ENCODE results near the gene AOAH. TPM values are rescaled to one million over a fixed set of nuclear protein-coding genes. Genes with fewer than 3 reads are reported as not detected.
"Not testable (repeated sequence)": the region's sequence is repeated elsewhere in the genome, so short reads cannot be mapped to it uniquely, and the experiment has no call there.

Gene AOAH
- total RNA-seq, 1 experiment from 2014 or later = not detected

DNA sequence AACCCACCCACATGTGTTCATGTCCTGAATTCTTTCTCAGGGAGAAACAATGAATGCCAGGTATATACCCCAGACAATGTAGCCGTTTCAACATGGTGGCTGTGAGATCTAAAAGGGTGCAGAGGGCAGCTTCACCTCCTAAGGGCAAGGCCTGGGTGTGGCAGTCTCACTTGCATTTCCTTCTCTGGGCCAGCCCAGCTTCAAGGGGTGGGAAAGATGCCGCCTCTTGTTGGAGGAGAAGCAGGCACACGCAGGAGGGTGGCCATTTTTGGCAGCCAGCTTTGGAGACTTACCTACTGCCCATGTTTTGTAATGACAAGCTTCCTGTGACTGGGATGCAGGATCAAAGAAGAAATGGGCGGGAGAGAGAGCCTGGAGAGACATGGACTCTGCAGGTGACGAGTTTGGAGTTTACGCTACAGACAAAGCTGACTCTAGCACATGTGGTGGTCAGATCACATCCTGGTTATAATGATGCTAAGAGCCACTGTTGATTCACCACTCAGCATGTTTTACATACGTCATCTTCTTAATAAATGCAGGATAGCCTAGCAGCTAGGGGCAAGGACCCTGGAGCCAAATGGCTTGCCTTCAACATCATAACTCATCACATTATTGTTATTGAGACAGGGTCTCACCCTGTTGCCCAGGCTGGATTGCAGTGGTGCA is 218.0 kb downstream of the AOAH start:
- no peaks in the 10 kb centered on the region for H3K36me3 ChIP-seq (ENCODE audit: control insufficient read depth, insufficient read depth, low read length)
- Mint-ChIP-seq H3K9me3 (ENCODE audit: unreplicated experiment) (no peaks in the 10 kb centered on the region), H3K4me1 (ENCODE audit: low read depth, unreplicated experiment) (no peaks in the 10 kb centered on the region), H3K27ac (ENCODE audit: unreplicated experiment) (no peak overlapping the region), H3K4me3 (ENCODE audit: unreplicated experiment) (no peak overlapping the region), H3K36me3 (ENCODE audit: insufficient read depth, unreplicated experiment) (peaks cover 6% of the 10 kb centered on the region), H3K27me3 (ENCODE audit: insufficient read depth, unreplicated experiment) (peaks cover 2% of the 10 kb centered on the region)
- no peak for TF ChIP-seq CTCF (IDR thresholded peaks at IDR 0.05; ENCODE audit: insufficient read depth in 1 of 2, low read depth in 1 of 2, low read length in 1 of 2, severe bottlenecking in 1 of 2, unreplicated experiment in 1 of 2)
- H3K9me3 ChIP-seq = peaks cover 5% of the 10 kb centered on the region; the same call in 1 of the 2 replicates
- POLR2A ChIA-PET = no interaction called here
- H3K27me3 ChIP-seq (replicated peaks; ENCODE audit: control insufficient read depth, insufficient read depth, low read length) = no peaks in the 10 kb centered on the region
- intact Hi-C loops (cut with micrococcal nuclease; ENCODE audit: unreplicated experiment) = no loop called here
- BruUV-seq (replicated peaks) = no TSS peak
- CTCF ChIA-PET = interaction anchor here (0.7 kb wide), 1 partner anchor 675 kb away, joined by 3 read pairs; no protein-coding TSS in a partner anchor
- no peak overlapping the region for H3K4me3 ChIP-seq (ENCODE audit: low read depth, low read length)
- no peak for DNase-seq
- H3K4me1 ChIP-seq = no peaks in the 10 kb centered on the region

GRCh38 chr7:36504617-36505016 is 219.7 kb downstream of the AOAH start:
- H3K9me3 Mint-ChIP-seq (ENCODE audit: unreplicated experiment); H3K4me1 Mint-ChIP-seq (ENCODE audit: low read depth, unreplicated experiment); H3K9me3 ChIP-seq; H3K27me3 ChIP-seq (replicated peaks; ENCODE audit: control insufficient read depth, insufficient read depth, low read length); H3K4me1 ChIP-seq; H3K27ac Mint-ChIP-seq (ENCODE audit: unreplicated experiment); H3K4me3 ChIP-seq (ENCODE audit: low read depth, low read length); H3K36me3 Mint-ChIP-seq (ENCODE audit: insufficient read depth, unreplicated experiment); H3K36me3 ChIP-seq (ENCODE audit: control insufficient read depth, insufficient read depth, low read length); intact Hi-C loops (cut with micrococcal nuclease; ENCODE audit: unreplicated experiment); H3K27me3 Mint-ChIP-seq (ENCODE audit: insufficient read depth, unreplicated experiment); DNase-seq; CTCF ChIA-PET; POLR2A ChIA-PET; BruUV-seq (replicated peaks); H3K4me3 Mint-ChIP-seq (ENCODE audit: unreplicated experiment): not testable (repeated sequence)

- H3K36me3 ChIP-seq (ENCODE audit: control insufficient read depth, insufficient read depth, low read length); BruUV-seq (replicated peaks); POLR2A ChIA-PET; H3K27ac Mint-ChIP-seq (ENCODE audit: unreplicated experiment); intact Hi-C loops (cut with micrococcal nuclease; ENCODE audit: unreplicated experiment); H3K9me3 ChIP-seq; H3K27me3 ChIP-seq (replicated peaks; ENCODE audit: control insufficient read depth, insufficient read depth, low read length); H3K4me3 Mint-ChIP-seq (ENCODE audit: unreplicated experiment); H3K36me3 Mint-ChIP-seq (ENCODE audit: insufficient read depth, unreplicated experiment); H3K27me3 Mint-ChIP-seq (ENCODE audit: insufficient read depth, unreplicated experiment); DNase-seq; H3K4me1 ChIP-seq; H3K9me3 Mint-ChIP-seq (ENCODE audit: unreplicated experiment); H3K4me3 ChIP-seq (ENCODE audit: low read depth, low read length); CTCF ChIA-PET; H3K4me1 Mint-ChIP-seq (ENCODE audit: low read depth, unreplicated experiment): not testable (repeated sequence)
Observed at GRCh38 chr7:36504216-36504615, 220.1 kb downstream of the AOAH start.

GRCh38 chr7:36497775-36498174 is 226.5 kb downstream of the AOAH start:
- intact Hi-C loops (cut with micrococcal nuclease; ENCODE audit: unreplicated experiment) = no loop called here
- H3K9me3 Mint-ChIP-seq (ENCODE audit: unreplicated experiment) = no peaks in the 10 kb centered on the region
- BruUV-seq (replicated peaks) = no TSS peak
- no peaks in the 10 kb centered on the region for H3K36me3 ChIP-seq (ENCODE audit: control insufficient read depth, insufficient read depth, low read length)
- POLR2A ChIA-PET = no interaction called here
- H3K27ac Mint-ChIP-seq (ENCODE audit: unreplicated experiment) = no peak overlapping the region
- H3K4me3 ChIP-seq (ENCODE audit: low read depth, low read length) = no peak overlapping the region
- no peaks in the 10 kb centered on the region for H3K4me1 ChIP-seq
- H3K27me3 Mint-ChIP-seq (ENCODE audit: insufficient read depth, unreplicated experiment) = no peaks in the 10 kb centered on the region
- no peak overlapping the region for H3K4me3 Mint-ChIP-seq (ENCODE audit: unreplicated experiment)
- H3K4me1 Mint-ChIP-seq (ENCODE audit: low read depth, unreplicated experiment) = no peaks in the 10 kb centered on the region
- H3K9me3 ChIP-seq = no peaks in the 10 kb centered on the region
- no peaks in the 10 kb centered on the region for H3K27me3 ChIP-seq (replicated peaks; ENCODE audit: control insufficient read depth, insufficient read depth, low read length)
- TF ChIP-seq CTCF (IDR thresholded peaks at IDR 0.05; ENCODE audit: insufficient read depth in 1 of 2, low read depth in 1 of 2, low read length in 1 of 2, severe bottlenecking in 1 of 2, unreplicated experiment in 1 of 2) = no peak
- DNase-seq = no peak
- CTCF ChIA-PET = no interaction called here
- no peaks in the 10 kb centered on the region for H3K36me3 Mint-ChIP-seq (ENCODE audit: insufficient read depth, unreplicated experiment)

DNA sequence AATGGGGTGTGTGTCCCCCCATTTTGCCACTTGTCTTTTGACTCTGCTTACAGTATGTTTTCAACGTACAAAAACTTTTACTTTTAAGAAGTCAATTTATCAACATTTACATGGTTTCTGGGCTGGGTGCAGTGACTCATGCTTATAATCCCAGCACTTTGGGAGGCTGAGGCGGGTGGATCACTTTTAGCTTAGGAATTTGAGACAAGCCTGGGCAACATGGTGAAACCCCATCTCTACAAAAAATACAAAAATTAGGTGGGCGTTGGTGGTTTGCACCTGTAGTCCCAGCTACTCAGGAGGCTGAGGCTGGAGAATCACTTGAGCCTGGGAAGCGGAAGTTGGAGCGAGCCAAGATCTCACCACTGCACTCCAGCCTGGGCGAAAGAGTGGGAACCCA is 227.1 kb downstream of the AOAH start:
- BruUV-seq (replicated peaks); H3K36me3 ChIP-seq (ENCODE audit: control insufficient read depth, insufficient read depth, low read length); DNase-seq; H3K4me1 Mint-ChIP-seq (ENCODE audit: low read depth, unreplicated experiment); CTCF ChIA-PET; intact Hi-C loops (cut with micrococcal nuclease; ENCODE audit: unreplicated experiment); H3K27ac Mint-ChIP-seq (ENCODE audit: unreplicated experiment); H3K4me3 Mint-ChIP-seq (ENCODE audit: unreplicated experiment); H3K9me3 Mint-ChIP-seq (ENCODE audit: unreplicated experiment); H3K27me3 Mint-ChIP-seq (ENCODE audit: insufficient read depth, unreplicated experiment); POLR2A ChIA-PET; H3K4me3 ChIP-seq (ENCODE audit: low read depth, low read length); H3K9me3 ChIP-seq; H3K27me3 ChIP-seq (replicated peaks; ENCODE audit: control insufficient read depth, insufficient read depth, low read length); H3K4me1 ChIP-seq; H3K36me3 Mint-ChIP-seq (ENCODE audit: insufficient read depth, unreplicated experiment): not testable (repeated sequence)

Measured in Caco-2 (cell line).